Measurements from ENCODE around the gene AAMP.
A peak's percentile ranks its signal among the peaks of the same experiment; 100 is the strongest.

Gene AAMP

DNA sequence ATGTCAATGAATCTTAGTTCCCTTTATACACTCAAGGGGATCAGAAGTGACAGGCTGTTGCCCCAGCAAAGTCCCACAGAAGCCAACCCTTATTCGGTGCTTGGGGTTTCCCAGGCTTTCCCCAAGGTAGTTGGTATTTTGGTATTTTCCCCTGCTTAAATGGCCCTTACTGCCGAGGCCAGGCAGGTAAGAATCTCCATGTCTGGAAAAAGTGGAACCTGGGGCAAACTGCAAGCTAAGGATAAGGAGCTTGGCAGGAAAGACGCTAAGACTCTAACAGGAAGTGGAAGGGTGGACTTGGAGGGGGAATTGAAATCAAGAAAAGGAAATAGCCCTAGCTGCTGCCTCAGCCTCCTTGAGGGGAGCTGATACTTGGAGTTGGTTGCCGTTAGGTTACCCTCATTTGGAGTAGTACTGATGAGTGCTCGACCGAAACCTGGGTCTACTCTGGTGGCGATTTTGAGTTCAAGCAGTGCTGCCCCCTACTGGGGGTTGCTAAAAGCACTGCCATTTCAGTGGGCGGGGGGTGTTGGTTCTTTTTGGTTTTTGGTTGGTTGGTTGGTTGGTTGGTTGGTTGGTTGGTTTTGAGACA is 12.5 kb downstream of the AAMP start:
- DNase-seq = peak; percentile 73 to 80

DNA sequence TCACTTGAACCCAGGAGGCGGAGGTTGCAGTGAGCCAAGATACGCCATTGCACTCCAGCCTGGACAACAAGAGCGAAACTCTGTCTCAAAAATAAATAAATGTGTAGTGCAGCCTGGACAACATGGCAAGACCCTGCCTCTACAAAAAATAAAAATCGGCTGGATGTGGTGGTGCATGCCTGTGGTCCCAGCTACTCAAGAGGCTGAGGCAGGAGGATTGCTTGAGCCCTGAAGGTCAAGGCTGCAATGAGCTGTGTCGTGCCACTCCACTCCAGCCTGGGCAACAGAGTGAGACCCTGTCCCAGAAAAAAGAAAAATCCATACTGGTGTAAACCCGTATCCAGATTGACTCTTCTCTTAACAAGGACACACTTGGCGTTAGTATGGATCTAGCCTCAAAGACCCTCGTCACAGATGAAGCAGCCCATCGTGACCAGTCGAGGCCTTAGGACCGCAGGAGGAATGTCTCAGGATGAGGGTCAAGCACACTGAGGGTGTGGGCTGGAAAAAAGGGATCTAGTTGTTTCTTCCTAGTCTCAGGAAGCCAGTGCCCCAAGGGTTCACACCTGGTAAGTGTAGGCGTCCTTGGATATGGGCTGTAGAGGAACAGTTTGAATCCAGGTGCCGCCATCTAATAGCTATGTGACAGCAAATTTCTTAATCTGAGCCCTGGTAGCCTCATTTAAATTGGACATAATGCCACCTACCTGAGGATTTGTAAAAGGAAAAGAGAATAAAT is 13.2 kb downstream of the AAMP start:
- no peak for DNase-seq

DNA sequence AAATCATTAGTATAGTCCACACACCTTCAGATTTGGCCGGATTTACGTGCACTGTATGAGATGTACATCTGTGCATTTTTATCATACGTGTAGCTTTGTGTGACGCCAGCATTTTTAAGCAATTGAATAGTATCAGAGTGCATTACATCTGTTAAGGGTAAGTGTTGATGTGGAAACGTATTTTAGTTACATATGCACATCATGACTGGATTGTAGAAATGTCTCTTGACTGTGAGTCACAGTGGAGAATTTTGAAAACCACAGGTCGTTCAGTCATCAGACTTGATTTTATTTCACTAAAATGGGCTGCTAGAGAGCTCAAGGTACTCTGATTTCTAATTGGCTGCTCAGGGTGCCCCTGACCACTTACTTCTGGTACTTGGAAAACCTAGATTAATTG is 14.5 kb downstream of the AAMP start:
- no peak for DNase-seq

DNA sequence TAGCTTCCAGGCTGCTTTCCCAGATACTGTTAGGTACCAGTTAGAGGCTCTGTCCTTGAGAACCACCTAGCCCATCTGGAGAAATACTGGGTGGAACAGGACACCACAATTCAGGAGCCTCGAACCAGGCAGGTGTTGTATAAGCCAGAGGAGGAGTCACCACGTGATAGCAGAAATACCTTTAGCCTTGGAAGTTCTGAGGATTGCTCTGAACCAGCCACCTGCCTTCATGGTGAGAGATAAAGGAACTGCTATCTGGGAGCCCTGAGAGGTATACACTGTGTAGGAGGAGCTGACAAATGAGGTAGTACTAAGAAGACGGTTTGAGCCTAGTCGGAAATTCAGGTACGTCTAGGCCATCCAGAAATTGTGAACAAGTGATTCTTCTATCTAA is 16.7 kb downstream of the AAMP start:
- no peak for DNase-seq

DNA sequence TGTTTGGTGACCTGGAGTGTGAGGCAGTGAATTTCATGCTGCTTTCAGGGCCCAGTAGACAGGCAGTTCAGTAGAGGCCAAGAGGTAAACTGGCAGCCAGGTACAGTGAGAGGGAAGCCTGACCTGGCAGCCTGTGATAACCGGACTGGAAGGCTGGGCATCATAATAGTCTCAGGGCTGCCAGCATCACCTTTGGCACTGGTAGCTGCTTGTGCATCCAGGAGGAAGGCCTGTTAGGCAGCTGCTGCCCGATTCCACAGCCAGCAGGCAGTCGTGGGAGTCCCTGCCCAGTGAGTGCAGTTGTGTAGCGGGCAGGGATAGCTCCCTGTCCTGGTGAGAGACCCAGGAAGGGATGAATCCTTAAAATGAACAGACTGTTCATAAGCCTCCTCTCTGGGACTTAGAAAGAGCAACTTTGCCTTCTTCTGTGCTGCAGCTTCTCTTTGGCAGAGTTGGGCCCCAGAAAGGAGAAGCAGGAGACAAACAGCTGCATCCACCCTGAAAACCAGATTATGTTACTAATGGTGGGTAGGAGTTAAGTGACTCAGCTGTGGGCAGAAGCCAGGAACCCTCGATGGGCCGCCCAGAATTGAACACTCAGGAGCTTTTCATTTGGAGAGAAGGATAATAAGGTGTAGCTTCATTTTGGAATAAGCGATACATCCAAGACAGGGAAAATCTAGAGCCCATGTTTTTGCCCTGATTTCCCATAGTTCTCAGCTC is 17.3 kb downstream of the AAMP start:
- DNase-seq = no peak

DNA sequence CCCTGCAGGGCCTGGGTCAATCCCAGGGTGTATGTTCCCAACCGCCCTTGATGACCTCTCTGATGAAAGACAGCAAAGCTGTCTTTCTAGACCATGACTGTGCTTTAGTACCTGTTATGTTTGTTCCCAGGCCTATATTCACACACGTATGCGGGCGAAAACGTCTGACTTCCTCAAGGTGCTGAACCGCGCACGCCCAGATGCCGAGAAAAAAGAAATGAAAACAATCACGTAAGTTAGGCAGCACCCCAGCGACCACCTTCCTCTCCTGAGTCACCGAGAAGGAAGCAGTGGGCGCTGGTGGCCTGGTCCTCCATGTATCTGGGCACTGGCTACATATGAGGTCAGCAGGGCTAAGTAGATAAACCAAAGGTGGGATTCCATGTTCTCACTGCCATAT is 20.2 kb downstream of the AAMP start:
- DNase-seq = no peak

DNA sequence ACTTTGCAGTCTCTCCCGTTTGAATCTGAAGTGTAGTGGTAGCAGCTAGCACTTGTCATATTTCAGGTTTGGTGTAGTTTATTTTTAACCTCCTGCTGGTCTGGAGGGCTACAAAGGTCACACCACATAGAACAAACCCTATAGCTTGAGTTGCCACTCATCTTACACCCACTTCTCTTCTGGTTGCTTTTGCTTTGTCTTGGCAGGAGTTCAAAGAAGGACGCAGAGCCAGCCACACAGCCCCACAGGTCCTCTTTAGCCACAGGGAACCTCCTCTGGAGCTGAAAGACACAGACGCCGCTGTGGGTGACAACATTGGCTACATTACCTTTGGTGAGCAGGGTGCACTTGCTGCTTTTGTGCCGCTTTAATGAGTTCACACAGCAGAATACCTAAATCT is 24.7 kb downstream of the AAMP start:
- no peak for DNase-seq

DNA sequence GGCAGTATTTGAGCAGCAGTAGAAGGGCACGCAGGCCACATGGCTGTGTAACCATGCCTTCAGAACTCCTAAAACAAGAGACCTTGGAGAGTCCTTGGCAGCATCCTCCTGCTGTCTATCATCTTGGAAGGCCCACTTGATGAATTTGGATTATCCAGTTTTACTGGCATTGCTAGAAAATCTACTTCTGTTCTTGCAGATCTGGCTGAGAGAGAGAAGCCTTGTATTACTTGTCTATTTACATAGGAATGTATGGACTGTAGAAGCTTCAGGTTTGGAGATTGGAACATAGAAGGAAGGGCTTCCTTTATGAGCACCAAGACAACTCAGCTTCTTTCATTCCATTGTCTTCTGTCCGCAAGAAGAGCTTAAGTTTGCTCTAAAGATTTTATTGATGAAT is 25.3 kb downstream of the AAMP start:
- DNase-seq = no peak

DNA sequence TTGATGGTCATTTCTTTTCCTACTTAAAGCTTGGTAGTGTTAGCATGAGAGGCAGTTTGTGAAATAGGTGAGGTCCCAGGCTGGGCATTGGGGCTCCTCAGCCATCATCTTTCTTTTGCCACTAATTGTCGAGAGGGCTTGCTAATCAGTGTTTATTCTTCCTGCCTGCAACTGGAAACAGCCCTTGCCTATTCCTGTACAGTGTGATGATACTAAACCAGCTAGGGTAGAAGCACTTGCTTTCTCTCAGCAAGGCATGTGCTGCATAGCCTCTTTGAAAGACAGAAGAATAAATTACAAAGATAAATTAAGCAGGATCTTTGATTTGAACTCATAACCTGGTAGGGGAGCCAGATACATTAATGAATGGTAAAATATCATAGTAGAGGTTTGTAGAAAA is 25.7 kb downstream of the AAMP start:
- DNase-seq = no peak

DNA sequence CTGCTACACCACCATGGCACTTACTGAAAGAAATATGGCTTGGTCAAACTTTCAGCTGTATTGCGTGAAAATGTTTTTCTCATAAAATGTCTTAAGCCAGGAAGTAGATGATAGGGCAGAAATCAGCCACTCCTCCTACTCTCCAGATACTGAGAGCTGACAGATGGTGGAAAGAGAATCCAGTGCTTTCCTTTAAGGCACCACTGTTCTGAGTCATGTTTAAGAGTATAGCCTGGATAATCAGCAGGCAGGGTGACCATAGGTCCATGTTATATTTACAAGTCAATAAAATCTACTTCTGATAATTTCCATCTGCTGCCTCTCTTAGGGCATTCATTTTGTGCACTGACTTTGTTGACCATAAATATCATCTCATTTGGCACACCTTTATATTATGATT is 31.1 kb downstream of the AAMP start:
- no peak for DNase-seq

DNA sequence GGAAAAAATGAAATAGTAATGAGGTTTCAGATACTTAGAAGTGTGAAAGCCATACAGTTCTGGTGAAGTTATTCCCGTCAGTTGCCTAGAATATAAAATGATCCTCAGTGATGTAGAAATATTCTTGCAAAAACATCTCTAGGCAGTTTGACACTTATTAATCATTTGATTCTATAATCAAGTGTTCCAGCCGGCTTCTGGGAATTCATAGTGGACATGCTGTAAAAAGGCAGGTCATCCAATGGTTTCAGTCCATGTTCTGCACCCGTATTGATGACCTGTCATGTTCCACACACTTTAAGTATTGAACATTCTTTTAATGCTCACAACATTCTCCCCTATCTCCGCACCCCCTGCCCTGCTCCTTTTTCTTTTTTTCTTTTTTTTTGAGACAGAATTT is 33.1 kb downstream of the AAMP start:
- DNase-seq = no peak

DNA sequence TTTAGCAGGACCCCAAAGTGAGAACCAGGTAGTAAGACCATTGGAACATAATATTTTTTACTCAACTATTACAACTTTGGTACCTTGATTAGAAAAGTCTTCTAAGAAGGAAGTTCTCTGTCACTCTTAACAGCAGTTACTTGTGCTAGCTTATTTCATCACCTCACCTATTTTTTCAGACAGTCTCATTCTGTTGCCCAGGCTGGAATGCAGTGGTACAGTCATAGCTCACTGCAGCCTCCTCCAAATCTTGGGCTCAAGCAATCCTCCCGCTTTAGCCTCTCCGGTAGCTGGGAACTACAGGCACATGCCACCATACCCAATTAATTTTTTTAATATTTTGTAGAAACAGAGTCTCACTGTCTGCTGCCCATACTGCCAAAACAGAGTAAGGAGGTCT is 34.9 kb downstream of the AAMP start:
- no peak for DNase-seq

DNA sequence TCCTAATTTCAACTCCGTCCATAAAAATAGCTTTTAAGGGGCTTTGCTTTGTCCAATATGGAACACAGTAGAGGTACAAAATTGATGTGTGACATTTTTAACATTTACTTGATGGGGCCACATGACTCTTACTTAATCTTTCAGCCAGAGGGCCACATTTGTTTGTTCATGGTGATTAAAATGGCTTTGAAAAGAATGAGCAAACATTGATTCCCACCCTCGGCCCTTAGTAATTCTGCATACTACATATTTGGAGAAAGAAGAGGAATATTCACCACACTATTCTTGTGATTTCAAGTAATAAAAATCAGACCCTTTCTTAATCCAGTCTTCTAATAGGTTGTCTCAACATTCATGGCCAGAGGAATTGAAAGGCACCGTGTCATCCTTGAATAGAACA is 35.4 kb downstream of the AAMP start:
- no peak for DNase-seq

DNA sequence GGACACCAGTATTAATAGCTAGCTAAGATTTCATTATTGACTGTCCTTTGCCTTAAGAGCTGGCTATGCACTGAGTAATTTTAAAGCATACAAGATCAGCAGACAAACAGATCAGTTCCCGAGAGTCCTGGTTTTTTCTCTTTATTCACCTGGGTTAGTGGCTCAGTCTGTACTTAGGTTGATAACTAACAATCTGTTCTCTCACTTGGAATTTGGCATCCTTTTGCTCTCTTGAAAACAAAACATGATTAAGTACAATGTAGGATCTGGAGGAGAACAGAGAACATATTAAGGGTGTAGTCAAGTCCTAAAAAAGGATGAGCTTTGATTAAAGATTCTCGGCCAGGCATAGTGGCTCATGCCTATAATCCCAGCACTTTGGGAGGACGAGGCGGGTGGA is 36.4 kb downstream of the AAMP start:
- DNase-seq = no peak

DNA sequence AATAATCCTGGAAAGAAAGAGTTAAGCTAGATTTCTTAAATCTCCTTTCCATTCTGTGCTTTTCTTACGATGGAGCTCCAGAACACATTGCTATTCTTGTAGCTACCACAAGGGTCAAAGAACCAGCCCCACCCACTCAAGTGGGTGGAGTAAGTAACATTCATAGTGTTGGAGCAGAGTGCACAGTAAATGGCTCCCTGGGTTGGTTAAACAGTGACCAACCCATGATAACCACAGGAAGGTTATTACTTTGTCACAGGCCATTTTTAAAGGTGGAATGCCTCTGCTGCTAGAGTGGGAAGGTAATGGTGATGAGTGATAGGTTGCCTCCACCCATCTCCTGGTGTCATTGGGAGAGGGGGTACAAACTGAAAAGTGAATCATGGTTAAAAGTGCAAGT is 39.1 kb downstream of the AAMP start:
- DNase-seq = peak; percentile 28 to 55

DNA sequence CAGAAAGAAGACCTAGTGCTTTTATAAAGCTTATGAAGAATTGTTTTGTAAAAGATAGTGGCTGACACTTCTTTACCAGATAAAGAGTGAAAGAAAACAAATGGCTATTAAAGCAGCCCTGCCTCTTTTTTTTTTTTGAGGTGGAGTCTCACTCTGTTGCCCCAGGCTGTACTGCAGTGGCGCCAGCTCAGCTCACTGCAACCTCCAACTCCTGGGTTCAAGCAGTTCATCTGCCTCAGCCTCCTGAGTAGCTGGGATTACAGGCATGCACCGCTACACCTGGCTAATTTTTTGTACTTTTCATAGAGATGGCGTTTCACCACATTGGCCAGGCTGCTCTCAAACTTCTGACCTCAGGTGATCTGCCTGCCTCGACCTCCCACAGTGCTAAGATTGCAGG is 40.1 kb downstream of the AAMP start:
- DNase-seq = no peak

DNA sequence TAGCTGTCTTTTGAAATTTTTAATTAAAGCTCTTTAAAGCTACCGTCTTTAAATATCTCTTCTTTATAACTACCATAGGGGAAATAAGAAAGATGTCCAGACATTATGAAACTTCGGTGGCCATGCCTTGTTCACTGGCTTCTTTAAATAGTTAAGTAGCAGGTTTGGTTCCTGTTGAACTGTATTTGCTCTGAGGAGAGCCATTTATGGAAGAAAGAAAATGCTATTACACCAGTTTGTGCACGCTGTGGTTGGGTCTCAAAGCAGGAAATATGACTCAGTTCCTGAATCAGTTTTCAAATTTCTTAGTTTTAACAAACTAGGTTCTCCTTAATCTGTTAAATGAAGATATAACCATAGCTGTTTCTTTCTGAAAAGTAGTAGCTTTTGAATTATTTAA is 40.7 kb downstream of the AAMP start:
- peak; percentile 35 to 66 for DNase-seq

DNA sequence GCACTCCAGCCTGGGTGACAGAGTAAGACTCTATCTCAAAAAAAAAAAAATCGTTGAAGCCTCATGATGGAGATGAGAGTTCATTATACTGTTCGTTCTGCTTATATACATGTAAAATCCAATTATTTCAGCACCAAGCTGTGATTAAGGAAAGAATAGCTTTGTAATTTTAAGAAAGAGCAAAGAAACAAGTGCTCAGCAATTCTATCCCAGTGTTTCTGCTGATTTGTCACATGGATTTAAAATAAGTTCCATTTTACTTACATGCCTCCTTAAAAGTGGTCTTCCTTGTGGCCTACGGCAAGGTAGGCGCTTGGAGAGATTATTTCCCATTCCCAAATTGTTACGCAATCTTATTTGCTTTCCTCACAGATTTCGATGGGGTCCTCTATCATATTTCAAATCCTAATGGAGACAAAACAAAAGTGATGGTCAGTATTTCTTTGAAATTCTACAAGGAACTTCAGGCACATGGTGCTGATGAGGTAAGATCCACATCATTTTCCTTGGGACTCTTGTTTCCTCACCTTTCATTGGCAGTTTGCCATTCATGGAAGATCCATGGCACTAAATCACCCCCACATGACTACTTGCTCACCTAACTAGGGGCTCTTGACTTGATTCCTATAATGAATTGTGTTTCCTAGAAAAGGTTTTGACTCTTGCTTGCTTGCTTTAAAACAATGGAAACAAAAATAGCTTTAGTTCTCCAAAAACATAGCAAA is 41.4 kb downstream of the AAMP start:
- DNase-seq = no peak

DNA sequence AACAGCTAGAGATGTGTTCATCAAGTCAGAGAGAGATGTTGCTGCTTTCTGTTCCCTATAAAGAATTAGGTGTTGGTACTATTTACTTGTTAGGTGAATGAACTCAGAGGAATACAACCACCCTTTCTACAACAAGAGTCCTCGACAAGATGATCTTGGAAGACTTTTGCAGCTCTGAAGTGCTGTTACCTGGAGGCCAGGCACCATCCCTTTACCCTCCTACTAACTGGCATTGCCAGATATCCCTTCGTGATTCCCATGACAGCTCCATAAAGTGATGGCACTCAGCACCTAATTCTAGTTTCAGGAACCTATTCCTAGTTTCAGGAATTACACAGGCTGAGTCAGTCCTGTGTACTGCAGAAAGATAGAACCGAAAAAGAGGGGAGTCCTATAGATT is 43.0 kb downstream of the AAMP start:
- no peak for DNase-seq

DNA sequence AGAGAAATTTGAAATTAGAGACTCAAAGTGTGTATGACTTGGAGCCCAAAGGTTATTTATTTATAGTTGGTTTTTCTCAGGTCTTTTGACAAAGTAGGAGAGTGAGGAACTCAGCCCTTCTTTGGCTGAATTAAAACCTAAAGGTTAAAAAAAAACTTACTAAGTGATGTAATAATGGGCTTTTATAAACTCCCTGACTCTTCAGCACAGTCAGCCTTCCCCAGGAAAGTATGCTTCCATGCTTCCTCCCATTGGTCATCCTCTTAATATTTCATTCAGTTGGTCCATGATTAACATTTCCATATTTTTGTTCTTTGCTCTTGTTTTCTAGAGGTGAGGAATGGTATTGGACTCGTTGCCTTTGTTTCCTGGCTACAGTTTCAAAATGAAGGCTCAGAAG is 45.8 kb downstream of the AAMP start:
- DNase-seq = no peak

DNA sequence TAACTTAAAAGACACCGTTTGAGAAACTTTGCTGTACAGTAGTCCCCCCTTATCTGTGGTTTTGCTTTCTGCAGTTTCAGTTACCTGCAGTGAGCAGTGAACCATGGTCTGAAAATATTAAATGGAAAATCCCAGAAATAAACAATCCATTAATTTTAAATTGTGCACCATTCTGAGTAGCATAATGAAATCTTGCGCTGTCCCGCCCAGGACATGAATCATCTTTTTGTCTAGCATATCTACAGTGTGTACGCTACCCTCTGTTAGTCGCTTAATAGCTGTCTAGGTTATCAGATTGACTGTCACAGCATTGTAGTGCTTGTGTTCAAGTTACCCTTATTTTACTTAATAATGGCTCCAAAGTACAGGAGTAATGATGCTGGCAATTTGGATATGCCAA is 46.9 kb downstream of the AAMP start:
- DNase-seq = peak in 1 of 2 donors; percentile 21

DNA sequence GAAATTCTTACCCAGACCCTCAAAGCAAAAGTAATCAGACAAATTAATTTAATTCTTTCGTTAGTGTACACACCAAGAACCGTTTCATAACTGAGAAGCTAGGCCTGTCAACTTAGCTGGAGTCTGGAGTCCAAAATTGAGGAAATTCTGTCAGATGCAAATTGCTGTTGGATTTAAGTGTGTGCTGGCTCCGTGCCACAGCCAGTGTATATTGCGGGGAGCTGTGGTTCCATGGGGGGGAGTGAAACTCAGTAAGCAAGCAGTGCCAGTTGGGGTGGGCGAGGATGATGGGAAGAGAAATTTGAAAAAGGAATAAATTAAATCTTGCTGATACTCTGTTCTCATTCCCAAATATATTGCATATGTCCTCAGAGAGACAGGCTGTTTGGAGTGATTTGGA is 48.9 kb downstream of the AAMP start:
- no peak for DNase-seq

DNA sequence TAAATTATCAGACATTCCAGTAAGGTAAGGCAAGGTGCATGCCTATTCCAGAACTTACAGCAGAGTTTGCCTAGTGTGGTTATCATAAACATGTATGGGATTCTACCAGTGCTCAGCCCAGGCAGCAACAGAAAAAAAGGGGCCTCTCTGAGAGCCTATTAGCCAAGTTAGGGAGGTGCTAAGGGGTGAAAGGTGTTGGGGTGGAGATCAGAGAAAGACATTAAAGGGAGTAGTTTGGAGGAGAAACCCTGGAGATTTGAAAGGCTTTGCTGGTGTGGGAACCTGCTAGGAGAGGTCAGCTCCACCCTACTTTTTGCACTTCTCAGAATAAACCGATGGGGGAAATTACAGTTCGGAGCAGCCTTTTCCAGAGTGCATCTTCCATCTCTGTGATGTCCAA is 50.0 kb downstream of the AAMP start:
- peak in 1 of 2 donors; percentile 26 for DNase-seq
